Activated T-helper 9 cell treated with anti-CD3 and anti-CD28 coated beads, Interleukin-2, amount 50 U/mL, for 16 hours (primary cell): ENCODE data around the gene SEC14L1.

Experiments
- DNase-seq: peaks from one replicate; pipeline ENCODE4 v3.0.0-alpha.2; 2020; ENCODE audit warnings: low read depth

SEC14L1 gene

DNA sequence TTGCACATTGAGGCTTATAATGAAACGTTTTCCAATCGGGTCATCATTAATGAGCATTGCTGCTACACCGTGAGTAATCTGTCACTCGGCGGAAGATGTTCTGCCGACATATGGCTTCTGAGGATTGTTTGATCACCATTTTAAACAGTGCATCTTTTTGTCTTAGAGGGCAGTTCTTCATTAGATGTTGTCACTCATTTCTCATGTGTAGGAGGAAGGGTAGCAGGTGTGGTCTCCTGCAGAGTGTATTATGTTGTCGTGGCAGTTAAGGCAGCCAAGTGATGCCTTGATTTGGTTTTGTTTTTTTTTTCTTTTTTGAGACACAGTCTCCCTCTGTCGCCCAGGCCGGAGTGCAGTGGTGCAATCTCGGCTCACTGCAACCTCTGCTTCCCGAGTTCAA, 50.5 kb downstream of the SEC14L1 start:
- DNase-seq, result no peak

DNA sequence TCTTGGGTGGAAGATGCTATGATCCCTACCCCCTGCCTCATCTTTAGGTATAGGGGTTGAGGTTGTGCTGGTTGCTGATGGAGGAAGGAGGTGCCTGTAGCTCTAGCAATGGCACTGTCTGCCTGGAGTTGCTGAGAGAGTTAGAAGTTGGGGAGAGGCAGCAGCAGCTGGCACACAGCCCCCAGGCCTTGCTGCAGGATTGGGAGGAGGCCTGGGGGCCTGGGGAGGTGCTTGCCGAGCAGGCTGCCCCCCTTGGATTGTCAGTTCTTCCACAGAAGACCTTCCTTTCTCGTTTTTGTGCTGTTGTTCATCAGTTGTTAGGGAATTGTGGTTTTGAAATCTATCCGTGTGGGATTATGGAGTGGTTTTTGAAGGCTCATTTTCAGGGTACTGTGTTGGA, 52.9 kb downstream of the SEC14L1 start:
- DNase-seq, result no peak

DNA sequence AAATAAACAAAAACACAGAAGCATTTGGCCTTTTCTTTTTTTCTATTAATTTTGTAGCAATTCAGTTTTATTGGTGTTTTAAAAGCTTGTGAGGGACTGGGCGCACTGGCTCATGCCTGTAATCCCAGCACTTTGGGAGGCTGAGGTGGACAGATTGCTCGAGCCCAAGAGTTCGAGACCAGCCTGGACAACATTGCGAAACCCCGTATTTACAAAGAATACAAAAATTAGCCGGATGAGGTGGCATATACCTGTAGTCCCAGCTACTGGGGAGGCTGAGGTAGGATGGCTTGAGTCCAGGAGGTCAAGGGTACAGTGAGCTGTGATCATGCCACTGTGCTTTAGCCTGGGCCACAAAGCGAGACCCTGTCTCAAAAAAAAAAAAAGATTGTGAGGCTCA, 53.4 kb downstream of the SEC14L1 start:
- no peak for DNase-seq

DNA sequence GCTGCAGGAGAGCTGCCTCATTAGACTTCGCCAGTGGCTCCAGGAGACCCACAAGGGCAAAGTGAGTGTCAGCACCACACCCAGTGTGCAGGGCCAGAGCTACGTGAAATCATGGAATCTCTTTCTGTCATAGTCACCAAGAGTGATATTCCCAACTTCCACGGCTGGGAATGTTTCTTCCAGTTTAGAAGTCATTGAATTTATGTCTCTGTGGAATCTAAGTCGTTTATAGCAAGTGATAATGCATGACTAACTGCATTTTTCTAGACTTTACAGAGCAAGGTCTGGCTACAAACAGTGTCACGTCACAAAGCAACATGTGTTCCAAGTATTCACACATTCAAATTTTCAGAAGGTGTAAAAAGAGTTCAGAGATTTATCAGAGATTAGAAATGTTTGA, 55.5 kb downstream of the SEC14L1 start:
- no peak for DNase-seq

DNA sequence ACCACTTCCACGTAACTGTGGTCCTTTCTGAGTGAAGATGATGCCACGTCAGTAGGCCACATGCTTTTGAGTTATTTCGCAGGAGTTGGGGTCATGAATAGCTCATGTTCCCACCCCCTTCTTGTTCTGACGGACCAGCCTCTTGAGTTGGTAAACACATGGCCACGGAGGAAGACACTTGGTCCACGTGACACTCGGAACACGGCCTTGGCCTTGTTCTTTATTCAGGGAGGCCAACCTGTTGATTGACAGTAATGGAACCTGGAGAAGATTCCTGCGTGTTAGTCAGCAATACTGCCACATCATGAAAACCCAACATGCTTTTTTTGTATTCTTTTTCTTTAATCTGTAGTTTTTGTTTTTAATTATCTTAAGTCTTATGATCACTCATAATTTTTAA, 56.3 kb downstream of the SEC14L1 start:
- DNase-seq, result no peak

DNA sequence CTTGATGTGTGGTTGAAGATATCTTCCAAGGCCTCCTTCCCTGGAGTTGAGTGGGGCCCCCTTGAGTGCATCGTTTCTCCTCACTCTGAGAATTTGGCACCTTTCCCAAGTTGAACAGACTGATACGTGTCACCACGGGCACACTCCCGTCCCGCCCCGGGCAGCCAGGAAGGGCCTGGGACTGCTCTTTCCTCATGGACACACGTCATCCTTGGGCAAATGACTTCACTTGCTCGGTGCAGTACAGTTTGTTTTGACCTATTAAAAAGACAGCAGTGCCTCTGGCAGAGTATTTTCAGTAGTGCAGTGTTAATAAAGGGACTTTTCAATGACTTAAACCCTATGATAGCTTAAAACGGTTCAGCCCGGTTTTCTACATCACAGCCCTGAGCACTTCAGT, 59.9 kb downstream of the SEC14L1 start:
- DNase-seq, result no peak

DNA sequence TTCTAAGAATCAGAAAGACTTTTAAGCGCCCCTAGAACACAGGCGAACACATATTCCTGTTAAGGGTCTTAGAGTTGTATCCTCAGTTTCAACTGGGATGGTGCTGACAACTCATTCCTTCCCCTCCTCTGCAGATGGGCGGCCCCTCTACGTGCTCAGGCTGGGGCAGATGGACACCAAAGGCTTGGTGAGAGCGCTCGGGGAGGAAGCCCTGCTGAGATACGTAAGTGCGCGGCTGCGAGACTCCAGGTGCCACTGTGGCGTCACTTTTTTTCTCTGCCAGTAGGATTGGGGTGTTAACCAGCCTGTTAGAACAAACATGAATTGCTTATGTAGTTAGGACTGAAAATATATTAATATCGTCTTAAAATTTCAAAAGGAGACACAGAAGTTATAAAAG, 62.7 kb downstream of the SEC14L1 start:
- no peak for DNase-seq

DNA sequence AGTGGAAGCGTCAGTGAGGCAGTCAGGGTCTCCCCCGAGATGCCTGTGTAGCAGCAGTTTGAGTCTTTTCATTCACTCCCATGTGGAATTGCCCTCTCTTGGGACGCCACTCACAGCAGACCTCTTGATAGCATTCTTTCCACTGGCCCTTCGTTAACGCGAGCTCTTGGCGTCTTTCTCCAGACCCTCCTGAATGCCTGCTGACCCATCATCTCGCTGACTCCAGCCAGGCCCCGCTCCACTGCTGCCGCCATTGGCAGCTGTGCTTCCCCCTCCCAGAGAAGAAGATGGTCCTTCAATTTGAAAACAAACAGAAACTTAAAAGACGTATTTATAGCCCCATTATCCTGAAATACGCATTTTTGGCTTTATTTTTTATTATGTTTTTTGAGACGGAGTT, 63.1 kb downstream of the SEC14L1 start:
- no peak for DNase-seq

DNA sequence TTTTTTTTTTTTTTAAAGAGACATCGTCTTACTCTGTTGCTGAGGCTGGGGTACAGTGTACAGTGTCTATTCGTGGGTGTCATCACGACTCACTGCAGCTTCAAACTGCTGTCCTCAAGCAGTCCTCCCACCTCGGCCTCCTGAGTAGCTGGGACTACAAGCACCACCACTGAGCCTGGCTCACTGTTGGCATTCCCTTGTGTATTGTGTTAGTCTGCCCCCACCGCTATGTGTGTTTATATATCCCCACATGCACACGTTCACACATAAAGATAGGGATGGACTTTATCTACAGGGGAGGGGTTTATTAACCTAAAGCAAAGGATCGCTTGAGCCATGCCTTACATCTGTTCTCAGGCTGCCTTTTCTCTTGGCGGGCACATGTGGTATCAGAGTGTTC, 63.8 kb downstream of the SEC14L1 start:
- DNase-seq, result no peak

DNA sequence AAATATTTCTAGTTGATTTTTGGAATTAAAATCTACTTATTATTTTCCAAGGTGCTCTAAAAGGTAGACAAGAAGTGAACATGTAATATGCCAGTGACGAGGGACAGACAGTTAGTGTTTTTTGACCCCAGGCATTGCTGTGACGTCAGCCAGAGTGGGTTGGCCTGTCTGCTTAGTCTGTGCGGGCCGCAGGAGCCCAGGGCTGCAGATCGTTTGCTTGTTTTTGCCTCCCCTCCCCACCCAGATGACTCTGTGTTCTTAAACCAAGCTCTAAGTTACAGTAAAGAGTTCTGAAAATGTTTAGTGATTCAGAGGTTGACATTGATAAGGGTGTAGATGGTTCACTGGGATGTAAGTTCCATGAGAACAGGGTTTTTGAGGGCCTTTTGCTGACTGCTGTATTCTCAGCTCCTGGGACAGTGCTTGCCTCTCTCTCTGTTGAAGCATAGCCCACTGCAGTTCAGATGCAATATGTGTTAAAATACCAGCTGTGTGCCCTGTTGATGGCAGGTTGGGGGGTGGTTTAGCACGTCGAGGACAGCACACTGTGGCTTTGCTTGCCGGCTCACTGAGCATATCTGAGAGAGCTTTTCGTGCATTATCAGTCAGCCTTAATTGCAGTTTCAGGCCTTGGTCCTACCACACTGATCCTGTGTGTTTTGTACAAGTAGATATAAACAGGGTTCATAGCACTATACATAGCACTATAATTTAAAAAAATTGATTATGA, 64.8 kb downstream of the SEC14L1 start:
- DNase-seq, result no peak

DNA sequence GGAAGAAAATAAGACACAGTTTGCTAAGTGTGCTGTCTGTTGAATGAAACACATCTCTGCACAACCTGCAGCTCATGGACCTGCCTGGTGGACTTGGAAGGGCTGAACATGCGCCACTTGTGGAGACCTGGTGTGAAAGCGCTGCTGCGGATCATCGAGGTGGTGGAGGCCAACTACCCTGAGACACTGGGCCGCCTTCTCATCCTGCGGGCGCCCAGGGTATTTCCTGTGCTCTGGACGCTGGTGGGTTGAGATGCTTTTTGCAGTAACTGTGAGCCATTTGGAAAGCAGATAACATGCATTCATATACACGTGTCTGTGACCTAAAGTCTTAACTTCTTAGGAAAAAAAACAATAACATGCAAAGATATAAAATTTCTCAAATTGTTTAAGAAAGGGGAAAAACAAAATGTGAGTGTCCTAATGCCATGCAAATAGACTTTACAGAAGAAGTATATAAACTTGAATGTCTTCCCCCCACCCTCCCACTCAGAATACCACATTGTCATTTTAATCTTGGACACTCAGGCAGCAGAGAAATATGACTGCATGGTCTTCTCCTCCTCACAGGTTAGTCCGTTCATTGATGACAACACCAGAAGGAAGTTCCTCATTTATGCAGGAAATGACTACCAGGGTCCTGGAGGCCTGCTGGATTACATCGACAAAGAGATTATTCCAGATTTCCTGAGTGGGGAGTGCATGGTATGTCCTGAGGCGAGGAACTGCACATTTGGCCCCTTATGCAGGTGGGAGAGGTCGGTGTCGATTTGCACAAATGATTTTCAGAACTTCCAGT, 65.6 kb downstream of the SEC14L1 start:
- no peak for DNase-seq

DNA sequence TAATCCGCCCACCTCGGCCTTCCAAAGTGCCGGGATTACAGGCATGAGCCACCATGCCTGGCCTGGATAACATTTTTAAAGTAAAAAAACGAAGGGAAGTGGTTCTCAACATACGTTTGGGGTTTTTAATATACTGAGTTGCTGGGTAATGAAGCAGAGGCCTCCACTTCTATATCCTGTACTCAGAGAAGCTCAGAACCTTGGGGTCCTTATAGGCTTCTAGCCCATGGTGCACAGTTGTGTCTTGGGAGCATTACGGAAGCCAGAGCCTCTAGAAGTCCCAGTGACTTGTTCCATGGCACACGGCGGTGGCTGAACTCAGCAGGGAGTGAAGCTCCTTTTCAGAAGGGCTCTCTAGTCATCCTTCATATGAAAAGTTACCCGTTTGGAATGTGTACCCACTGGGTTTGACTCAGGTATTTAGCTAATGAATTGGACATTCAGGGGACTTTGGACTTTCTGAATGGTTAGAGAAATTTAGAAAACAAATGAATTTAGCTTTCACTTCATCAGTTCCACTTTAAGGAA, 67.0 kb downstream of the SEC14L1 start:
- DNase-seq, result no peak

DNA sequence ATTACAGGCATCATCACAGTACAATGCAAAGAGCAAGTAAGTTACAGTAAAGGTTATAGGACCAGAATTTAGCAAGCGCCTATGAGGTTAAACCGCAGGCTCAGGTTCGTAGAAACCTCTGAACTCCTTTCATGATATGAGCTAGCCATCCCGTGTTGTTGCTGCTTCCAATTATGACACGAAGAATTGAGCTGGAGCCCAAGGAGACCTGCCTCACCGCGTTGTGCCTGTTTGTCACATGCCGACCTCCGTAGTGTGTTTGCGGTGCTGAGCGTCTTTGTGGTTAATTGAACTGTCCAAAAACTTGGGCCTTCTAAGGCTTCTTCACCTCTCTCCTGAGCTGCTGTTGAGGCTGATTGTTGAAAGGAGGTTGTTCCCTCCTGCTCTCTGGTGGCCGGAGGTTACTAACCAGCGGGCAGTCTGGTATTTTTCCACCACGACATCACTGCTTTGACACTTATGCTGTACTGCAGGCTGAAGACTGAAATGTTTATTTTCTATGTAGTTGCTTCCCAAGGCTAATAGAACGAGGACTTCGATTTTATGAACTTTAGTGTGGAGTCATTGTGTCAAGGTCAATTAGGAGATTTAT, 67.5 kb downstream of the SEC14L1 start:
- no peak for DNase-seq

DNA sequence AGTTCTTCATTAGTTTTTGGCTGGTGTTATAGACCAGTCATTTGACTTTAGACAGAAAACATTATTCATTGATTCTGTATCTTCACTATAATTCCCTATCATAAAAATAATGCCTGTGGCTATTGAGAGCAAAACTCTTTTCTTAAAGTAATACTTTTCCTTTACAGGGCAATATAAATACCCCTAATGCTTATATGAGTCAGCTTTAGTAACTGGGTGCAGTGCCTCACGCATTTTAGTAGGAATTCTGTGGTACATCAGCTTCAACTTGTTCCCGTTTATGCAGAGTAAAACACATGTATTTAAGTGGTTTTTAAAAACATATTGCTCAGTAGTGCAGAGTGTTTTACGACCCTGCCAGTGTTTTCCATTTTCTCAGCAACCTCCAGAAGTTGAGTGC, 68.1 kb downstream of the SEC14L1 start:
- DNase-seq, result no peak

DNA sequence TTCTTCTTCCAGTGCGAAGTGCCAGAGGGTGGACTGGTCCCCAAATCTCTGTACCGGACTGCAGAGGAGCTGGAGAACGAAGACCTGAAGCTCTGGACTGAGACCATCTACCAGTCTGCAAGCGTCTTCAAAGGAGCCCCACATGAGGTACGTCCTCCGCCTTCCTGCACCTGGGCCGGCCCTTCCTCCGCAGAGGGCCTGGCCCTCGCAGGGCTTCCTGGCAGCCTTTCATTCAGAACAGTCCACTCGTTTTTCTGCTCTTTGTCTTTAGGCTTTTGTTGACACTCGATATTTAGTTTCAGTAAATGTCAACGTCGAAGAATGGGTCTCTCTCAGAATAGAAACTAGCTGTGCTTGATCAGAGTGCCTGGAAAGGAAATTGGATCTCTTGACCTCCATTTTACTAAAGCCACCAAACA, 68.6 kb downstream of the SEC14L1 start:
- DNase-seq, result no peak

DNA sequence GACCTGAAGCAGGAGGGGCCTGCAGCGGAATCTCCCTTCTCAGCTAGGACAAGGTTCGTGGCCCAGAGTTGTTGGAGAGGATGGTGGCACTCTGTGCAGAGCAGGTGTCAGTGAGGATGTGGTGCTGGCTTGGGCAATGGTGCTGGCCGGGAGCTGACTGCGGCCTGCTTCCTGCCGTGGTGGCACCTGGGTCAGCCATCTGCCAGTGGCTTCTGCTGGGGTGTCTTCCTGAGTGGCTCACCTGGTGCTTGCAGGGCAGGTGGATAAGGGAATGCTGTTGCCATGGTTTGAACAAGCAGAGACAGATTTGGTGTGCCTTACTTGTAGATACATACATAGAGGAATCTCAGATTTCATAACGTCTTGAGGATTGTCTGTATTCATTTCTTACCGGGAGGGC, 69.6 kb downstream of the SEC14L1 start:
- DNase-seq, result no peak

DNA sequence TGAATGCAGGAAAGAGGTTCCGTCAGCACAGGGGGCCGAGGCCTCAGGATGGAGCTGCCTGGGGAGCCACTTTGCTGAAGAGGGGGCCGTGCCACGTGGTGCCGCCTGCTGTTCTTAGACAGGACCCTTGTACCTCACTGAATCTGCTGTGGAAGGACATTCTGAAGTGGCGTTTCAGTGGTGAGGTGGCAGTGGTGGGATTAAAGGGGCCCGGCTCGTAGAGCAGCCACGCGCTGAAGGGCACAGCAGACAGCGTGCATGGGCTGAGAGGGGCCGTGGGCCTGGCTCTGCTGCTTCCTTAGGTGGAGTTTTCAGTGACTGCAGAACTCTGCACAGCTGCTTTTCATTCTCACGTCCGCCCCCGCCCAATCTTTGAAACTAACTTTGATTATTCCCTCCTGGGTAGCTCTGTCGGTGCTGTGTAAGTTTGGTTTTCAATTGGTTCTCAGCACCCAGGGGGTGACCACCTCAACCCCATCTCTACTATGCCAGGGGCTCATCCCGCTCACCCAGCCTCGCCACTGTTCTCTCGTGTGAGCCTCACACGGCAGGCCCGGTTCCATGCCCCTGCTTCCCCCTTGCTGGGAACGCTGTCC, 70.3 kb downstream of the SEC14L1 start:
- no peak for DNase-seq

DNA sequence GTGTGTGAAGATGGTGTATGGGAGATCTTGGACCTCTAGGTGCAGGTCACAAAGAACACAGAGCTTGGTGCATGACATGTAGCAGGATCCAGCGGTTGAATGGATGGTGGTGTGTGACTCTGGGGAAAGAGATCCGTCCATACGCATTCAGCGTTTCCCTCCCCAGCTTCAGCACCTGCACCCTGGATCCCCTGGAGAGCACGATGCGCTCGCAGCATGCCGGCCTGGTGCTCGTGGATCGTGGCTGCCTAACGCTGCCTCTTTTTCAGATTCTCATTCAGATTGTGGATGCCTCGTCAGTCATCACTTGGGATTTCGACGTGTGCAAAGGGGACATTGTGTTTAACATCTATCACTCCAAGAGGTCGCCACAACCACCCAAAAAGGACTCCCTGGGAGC, 70.9 kb downstream of the SEC14L1 start:
- no peak for DNase-seq

DNA sequence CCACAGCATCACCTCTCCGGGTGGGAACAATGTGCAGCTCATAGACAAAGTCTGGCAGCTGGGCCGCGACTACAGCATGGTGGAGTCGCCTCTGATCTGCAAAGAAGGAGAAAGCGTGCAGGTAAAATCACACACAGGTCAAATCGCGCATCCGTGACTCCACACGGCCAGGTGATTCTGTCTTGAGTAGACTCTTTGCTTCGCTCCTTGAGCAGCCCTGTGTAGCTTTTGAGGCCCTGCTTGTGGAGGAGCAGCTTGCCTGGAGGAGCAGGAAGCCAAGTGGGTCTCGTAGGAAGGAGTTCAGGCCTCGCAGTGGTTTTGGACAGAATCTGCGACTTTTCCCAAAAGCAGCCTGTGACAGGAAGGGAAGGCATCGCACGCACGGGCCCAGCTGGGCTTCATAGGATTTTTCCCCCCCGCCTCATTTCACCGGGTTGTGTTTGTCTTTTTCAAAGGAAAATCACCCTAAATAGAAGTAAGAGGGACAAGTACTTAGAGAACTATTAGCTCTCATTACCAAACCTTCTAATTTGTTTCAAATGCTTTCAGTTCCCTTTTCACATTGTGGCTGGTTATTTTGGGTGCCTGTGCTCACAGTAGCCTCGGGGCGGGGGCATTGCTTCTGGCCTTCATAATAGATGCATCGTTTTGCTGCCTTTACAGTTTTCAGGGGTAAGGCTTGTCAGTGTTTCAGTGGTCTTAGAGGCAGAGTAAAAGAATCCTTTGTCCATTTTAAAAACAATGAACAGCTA, 71.5 kb downstream of the SEC14L1 start:
- DNase-seq, result no peak

DNA sequence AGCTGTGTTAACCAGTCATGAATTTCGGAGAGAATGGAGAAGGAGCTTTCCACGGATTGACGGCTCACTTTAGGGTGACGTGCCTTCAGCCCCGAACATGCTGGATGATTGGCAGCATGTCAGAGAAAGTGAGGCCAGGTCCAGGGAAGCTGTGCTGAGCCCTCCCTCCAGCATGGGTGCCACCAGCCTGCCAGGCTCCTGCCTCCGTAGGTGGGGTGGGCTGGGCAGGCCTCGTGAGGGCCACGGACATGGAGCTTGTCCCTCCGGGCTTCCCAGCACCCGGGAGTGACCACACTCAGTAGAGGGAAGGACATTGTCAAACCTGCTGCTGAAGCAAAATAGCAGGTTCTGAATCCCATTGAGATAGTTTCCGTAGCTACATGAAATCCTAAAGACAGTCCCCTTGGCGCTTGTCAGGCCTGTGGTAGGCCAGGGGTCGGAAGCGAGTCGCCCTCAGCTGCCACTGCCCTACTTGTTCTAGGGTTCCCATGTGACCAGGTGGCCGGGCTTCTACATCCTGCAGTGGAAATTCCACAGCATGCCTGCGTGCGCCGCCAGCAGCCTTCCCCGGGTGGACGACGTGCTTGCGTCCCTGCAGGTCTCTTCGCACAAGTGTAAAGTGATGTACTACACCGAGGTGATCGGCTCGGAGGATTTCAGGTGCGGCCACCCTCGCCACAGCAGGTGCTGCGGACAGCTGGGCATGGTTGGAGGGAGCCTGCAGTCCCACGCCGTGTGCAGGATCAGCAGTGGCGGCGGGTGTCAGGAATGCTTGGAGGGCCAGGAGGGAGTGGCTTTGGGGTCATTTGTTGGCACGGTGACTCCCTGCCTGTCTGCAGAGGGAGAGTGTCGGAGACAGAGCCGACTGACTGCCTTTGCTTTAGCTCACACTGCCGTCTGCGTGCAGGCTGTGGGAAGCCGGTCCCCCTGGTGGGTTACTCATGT, 72.3 kb downstream of the SEC14L1 start:
- DNase-seq, result no peak

DNA sequence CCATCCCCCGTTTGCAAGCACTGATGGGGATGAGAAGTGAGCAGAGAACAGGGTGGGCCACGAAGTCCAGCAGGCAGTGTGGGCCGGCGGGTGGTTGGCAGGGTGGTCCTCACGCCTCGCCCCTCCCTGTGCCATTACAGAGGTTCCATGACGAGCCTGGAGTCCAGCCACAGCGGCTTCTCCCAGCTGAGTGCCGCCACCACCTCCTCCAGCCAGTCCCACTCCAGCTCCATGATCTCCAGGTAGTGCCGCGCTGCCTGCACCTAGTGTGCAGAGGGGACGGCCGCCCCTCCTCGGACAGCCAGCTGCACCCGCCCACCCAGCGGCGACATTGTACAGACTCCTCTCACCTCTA, 73.0 kb downstream of the SEC14L1 start:
- no peak for DNase-seq
